GM21737 (cell line): ENCODE results near the gene PDLIM5.
"Not testable (repeated sequence)": the region's sequence is repeated elsewhere in the genome, so short reads cannot be mapped to it uniquely, and the experiment has no call there.

Source experiments
- ATAC-seq: cut with Tn5 transposase; IDR thresholded peaks from one replicate; pipeline ENCODE4 v1.9.1; 2021; ENCODE audit warnings: mild to moderate bottlenecking, moderate library complexity; ENCODE audit not compliant: unreplicated experiment

PDLIM5 gene

DNA sequence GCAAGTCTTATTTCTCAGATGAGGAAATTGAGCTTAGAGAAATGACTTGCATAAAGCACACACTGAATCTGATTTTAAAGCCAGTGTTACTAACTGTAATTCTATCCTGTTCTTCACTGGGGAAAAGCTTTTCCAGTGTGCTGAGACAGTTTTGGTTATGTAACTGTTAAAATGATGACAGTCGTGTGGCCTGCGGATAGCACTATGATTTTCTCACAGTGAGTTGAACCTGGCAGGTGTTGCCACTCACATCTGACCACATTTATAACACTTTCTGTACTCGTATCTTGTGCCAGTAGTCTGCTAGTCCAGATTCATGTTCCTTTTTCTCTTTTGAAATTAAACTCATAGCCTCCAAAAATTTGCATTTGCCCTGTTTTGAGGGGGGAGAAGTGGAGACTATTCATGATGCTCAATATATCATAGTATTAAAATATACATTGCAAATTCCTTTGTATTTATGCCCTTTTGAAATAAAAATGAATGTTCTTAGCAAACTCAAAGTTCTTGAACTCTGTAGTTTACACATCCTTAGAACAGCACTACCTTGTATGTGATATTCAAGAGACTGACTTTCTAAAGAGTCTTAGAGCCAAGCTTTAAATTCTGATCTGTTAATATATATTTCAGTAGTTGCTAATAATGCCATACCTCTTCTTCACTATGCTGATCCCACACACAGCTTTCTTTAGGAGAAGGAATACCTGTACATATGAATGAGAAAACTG, 132.3 kb downstream of the PDLIM5 start:
- no peak for ATAC-seq

DNA sequence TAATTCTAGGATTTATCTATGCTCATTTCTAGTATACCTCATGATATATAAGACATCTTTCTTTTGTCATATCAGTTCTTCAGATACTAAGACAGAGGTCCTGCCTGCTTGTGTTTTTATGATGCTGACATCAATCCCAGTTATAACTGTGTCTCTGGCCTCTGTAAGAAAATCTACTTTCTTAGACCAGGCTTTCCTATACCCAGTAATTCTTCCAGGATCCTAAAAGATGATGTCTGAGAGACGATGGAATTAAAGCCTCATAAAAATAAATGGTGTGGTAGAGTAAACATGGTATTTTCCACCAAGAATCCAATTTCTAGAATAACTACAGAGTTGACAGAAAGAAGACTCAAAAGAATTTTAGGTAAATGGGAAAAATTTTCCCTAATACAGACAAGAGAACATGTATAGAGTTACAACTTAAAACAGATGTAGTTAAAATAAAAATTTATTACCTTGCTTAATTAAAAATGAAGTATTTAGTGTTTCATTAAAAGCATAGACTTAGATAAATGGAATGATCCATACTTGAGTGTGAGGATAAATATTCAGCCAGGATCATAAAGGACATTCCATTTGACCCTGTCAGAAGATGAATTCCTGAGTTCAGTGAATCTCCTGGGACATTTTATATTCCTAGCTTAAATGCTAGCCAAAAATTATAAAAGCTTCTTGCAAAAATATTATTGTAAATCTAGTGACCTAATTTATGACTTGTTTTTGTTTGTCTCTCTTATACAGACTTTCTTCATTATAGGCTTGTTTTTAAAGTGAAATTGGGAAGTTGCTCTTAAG, 137.4 kb downstream of the PDLIM5 start:
- ATAC-seq = no peak

DNA sequence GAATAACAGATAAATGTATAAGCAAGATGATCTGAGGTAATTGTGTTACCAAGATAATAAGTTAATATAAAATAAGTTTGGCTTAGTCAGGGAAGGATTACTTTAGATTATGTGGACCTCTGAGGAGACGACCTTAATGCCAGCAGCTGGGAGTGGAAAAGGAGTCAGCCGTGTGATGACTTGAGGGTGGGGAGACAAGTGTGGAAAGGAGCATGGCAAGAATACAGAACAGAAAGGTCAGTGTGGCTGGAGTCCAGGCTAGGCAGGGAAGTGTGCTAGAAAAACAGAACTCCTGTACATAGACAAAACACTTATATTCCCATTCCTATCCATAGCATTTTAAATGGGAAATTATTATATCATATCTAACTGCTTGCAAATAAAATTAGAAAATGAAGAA, 138.8 kb downstream of the PDLIM5 start:
- no peak for ATAC-seq

DNA sequence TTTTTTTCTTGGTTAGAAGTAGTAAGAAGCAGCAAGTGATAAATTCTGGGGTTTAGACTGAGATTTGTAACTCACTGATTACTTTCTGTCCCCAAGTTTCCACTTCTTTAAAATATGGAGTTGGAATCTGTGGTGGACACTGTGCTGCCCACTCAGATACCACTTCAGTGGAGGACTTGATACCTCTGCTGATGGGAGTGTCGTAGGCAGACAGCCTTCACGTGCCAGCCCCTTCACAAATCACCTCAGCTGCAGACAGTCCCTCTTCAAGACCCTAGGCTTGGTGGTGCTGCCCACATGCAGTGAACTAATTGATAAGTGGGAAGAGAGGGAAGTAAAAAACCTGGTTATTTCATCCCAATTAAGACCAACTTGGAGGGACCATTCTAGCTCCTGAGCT, 139.5 kb downstream of the PDLIM5 start:
- no peak for ATAC-seq

DNA sequence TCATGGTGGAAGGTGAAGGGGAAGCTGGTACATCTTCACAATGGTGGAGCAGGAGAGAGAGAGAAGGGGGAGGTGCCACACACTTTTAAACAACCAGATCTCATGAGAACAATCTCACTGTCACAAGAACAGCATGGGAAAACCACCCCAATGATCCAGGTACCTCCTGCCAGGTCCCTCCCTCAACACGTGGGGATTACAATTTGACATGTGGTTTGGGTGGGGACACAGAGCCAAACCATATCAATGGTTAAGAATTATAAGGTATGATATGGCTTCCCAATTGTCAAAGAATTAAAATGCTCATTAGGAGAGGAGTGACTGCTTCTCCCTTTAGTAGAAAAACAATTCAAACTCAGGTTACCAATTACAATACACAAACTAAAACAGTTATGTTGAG, 143.3 kb downstream of the PDLIM5 start:
- no peak for ATAC-seq

DNA sequence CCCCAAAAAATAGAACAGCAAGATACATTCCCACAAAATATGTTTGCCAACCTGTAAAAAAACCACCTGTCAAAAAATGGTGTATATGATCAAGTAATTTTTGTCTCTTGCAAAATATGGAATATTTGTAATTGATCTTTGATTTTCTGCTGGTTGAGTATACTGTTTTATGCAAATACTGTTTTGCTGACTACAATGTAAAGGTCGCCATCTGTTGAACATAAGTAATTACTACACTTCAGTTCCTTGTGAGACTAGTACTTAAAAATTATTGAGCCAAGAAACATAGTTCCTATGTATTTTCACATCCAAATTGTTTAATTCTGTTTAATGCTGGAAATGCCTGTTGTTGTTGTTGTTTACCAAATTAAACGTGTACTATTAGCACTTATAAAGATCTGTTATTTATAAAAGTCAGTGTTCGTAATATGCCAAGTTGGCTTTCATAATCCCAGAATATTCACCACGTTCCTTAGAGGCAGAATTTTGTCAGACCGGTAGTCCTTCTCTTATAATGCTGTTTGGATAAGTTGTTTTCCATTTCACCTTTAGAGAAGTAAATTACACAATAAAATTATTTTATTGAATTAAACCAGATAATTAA, 144.2 kb downstream of the PDLIM5 start:
- ATAC-seq = no peak

DNA sequence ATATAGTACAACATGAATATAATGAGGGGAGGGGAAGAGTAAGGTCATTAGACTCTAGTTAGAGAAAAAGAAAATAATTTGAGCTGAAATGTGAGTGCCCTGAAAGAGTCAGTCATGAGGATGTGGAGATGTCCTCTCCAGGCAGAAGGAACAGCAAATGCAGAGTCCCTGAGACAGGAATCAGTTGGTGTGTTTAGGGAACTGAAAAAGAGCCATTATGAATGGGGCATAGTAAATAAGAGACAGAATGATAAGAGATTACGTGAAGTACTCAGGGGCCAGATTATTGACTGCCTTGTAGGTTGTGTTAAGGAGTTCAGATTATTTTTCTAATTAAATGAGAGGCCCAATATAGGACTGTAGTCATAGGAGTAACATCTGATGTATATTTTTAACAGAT, 147.0 kb downstream of the PDLIM5 start:
- no peak for ATAC-seq

DNA sequence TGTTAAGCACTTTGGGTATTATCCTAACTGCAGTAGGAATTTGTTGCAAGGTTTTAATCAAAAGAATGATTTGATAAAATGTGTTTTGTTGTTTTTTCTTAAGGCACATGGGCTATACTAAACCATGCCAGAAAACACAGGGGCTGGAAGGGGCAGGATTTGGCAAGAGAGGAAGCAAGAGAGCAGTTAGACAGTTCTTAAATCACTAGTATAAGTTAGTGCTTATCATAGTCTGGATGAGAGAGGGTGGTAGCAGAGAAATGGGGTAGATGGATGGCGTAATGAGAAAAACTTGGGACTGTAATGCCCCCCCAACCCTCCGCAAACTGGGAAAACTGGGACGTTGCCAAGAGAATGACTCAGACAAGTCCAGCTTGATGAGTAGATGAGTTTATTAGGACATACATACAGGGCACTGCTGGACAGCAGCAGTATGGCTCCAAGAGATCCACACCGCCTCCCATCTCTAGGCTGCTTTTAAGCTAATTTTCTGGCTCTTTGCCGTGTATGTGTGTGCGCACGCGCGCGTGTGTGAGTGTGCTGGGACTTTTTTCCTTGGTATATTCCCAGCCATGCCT, 151.5 kb downstream of the PDLIM5 start:
- no peak for ATAC-seq

DNA sequence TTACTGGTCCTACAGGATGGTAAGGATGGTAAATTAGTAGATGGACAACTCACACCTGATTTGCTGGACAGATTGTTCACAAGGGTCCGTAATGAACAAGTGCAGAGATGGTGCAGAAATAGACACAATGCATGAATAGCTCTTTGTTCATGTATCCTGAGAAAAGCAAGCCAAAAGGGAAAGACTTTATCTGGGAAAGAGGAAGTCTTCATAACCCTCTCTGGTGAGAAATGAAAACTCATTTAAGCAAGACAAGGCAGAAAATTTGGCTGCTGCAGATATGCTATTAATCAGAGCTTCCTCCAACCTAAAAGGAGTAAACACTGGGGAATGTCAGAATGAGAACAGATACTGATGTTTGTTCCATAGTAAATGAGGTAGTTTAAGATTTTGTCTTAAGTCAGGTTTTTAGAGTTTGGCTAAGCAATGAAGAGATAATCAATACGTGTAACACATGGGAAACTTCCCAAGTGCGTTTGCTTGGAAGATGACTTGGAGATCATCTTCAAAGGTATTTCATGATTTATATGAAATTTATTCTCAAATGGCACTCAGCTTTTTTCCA, 153.6 kb downstream of the PDLIM5 start:
- no peak for ATAC-seq

DNA sequence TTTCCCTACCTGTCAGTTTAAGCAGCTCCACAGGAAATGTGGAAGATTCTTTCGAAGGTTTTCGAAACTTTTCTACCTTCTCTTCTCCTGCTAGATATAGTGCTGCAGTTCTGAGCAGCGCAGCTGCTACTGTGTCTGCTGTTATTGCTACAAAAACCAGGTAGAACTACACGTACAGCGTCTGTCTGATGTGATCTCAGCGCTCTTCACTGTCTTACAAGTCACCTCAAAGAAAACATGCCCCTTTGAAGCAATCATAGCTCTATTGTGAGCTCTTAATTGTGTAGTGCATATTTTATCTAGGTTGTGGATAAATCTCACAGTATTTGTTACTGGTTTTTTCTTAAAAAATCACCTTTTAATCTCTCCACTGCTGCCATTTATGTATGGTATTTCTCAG, 158.4 kb downstream of the PDLIM5 start:
- no peak for ATAC-seq

DNA sequence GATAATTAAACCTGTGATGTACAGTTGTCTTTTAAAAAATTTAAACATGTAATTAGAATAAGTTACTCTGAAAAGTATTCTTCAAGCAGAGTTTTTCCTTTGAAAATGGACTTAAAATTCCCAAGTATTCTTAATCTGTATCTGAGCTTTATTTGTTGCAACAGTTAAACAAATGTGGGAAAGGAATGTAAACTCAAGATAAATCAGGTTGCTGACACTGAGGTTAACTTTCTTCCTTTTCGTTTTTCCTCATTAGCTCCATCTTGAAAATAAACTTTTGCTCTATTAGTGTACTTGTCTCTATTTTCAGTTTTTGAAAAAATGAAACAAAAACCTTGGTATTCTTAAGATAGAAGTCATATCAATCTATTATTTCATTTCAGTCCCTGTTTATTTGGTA, 161.5 kb downstream of the PDLIM5 start:
- ATAC-seq = no peak

DNA sequence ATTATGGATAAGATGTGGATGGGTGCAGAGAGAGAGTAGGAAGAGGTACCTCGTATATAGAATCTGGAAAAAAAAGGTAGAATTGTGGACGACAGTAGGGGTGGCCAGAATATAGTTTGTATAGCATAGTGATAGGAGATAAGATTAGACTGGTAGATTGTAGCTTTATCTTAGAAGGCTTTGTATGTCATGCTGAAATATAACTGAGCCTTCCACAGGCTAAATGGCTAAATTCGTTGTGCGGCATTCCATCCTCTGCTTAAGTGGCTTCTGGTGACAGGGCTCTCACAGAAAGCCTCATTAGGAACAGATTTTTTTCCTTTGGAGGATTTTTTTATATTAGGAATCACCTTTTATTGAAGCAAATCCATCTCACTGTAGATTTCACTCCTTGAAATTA, 163.7 kb downstream of the PDLIM5 start:
- ATAC-seq = no peak

DNA sequence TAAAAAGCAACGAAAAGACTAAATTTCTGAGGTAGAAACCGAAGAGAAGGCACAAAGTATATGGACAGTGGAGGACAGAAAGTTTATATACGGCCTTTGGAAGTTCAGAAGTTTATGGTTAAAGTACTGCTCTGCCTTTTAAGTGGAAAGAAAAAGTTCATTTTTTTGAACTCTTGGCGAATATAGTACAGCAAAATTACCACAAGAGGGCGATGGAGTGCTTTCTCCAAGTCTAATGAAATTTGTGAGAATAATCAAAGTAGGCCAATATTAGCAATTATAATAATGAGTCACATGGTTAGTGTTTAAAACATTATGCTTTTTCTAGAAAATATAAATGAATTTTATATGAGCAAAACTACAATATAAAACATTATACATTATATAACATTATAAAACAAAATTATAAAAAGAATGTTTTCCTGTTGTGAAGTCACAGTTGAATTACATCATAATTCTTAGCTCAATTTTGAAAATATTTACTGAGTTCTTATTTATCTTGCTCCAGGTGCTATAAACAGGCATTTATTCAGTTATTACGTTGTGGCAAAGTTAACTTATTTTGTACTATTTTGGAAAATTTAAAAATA, 169.8 kb downstream of the PDLIM5 start:
- peak; percentile 69 for ATAC-seq

DNA sequence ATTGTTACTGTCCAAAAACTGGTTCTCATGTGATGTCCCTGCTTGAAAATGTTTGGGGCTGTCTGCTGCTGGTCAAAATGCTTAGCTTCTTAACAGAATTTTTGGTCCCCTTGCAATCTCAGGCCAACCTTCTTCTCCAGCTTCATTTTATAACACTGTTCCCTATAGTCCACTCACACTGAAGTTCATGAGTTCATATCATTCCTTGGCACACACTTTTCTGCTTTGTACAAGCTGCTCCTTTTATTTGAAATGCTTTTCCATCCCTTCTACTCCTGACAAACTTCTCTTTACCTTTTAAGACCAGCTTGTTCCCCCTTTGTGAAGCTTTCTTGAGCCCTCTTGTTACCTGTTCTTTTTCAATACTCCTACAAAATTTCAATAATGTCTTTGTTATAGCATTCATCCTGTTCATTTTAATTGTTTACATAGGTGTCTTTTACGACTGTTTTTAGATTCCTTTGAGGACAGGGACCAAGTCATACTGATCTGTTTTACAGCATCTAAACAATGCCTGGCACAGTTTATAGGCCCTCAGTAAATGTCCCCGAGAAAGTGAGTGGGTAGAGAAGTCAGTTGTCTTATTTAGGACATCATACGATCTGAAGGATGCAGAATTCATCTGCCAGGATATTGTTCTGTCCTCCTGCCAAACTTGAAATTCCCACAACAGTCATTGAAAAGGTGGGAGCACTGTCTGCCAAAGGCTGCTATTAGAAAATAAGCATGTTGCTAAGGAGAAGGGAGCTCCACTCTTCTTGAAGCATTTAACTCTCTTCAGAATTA, 171.6 kb downstream of the PDLIM5 start:
- no peak for ATAC-seq

DNA sequence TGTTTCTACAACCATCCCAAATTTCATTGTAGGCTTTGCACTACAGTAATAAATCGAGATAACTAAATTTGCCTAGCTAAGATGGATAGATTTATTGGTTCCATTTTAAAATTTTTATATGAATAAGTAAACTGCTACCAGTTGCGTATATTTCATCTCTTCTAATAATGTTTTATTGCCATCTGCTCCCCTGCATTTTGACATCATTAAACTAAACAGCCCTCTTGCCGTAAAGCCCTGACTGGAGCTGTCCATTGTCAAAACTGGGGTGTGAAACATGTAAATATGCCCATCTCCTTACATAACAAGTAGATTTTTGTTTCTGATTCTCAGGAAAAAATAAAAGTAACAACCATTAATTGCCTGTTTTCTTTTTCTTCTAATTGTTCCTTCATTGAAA, 175.2 kb downstream of the PDLIM5 start:
- no peak for ATAC-seq

DNA sequence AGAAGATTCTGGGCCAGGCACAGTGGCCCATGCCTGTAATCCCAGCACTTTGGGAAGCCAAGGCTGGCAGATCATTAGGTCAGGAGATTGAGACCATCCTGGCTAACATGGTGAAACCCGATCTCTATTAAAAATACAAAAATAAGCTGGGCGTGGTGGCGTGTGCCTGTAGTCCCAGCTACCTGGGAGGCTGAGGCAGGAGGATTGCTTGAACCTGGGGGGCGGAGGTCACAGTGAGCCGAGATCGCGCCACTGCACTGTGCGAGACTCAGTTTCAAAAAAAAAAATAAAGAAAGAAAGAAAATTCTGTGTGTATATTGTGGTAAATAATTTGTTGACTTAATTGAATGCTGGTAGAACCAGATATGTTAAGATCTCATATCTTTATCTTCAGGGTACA, 177.3 kb downstream of the PDLIM5 start:
- not testable (repeated sequence) for ATAC-seq

DNA sequence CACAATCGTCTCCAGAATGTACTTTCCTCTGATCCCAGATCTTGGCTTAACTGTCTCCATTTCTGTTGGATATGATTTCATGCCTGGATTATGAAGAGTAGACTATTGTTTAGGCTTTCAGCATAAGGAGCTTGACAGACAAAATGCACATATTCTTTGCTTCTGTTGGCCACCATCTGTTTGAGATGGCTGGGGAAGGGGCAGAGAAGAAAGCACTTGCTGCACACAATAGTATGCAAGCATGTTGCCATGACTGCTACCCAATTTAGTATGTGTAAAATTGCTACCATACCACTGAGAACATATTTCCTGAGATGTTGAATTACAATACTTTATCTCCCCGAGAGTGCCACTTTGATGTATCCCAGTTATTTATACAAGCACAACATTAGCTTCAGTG, 178.1 kb downstream of the PDLIM5 start:
- ATAC-seq = no peak

DNA sequence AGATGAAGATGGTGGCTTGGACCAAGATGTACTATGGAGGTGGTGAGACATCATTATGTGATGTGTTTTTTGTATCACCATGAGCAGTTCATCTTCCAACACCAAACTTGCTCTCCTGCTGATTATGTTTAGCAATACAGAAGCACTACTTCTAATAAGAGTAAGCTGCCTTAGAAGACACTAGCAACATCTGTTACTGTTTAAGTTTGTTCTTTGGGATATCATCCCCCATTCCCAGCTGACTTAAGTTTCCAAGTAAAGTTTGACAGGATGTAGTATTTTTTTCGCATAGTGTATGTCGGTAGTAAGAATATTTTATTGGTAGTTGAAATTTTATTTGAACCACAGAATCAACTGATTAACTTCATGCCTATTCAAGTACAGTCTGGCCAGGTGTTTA, 182.5 kb downstream of the PDLIM5 start:
- ATAC-seq = no peak

DNA sequence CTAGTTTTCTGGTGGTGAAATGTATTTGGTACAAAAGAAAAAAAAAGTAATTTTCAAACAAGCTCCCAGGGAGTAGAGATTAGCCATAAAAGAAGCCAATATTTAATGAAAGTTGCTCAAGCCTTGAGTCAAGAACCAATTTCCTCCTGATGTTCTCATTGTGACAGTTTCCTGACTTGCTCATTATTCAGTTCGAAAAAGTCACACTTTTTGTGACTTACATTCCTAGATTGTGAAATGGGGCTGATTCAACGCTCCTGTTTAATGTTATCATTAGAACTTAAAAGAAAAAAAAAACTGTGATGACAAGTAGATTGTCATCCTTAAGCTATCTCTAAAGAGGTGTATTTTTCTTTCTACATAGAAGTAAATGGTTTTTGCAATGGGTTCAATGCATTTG, 183.4 kb downstream of the PDLIM5 start:
- ATAC-seq = no peak

DNA sequence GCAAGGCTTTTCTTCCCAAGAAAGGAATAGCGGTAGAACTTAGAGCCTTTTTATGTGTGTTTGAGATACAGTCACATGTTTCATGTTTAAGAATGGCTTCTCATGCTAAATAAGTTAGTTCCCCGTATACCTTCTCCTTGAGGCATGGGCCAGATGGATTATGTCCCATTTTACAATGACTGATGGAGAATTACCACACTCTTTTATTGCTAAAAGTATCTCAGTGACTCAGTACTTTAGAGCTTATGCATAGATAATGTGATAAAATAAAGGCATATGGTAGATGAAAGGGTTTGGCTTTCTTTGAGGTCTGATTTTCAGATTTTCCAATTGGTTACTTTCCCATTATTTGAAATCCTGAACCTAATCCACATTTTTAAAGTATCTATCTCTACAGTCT, 184.3 kb downstream of the PDLIM5 start:
- ATAC-seq = no peak
